Ectodermal cell (in vitro differentiated cells): ENCODE data around the gene TLL2.

Experiments
- H3K27ac ChIP-seq: 2 replicates; pipeline ENCODE4 v1.7.0; 2013; ENCODE audit warnings: mild to moderate bottlenecking, low read depth, low read length; ENCODE audit not compliant: insufficient read depth, poor library complexity, severe bottlenecking
- H3K27me3 ChIP-seq: 2 replicates; pipeline ENCODE4 v1.7.0; 2013; ENCODE audit warnings: mild to moderate bottlenecking, low read length; ENCODE audit not compliant: insufficient read depth, control insufficient read depth, poor library complexity, severe bottlenecking
- H3K36me3 ChIP-seq: one replicate; pipeline ENCODE4 v1.7.0; 2013; ENCODE audit warnings: low read length; ENCODE audit not compliant: control insufficient read depth, insufficient read depth
- H3K4me1 ChIP-seq: one replicate; pipeline ENCODE4 v1.7.0; 2013; ENCODE audit warnings: low read length; ENCODE audit not compliant: control insufficient read depth, insufficient read depth
- H3K4me3 ChIP-seq: 2 replicates; pipeline ENCODE4 v1.7.0; 2013; ENCODE audit warnings: low read depth, low read length, control low read depth; ENCODE audit not compliant: insufficient read depth
- H3K9me3 ChIP-seq: 2 replicates; pipeline ENCODE4 v1.7.0; 2013; ENCODE audit warnings: mild to moderate bottlenecking, low read length, moderate library complexity; ENCODE audit not compliant: control insufficient read depth
- WGBS, 2 experiments: methylation state at CpG; one replicate each; pipeline ENCODE4 v1.1.7; 2013; ENCODE audit warnings: missing lambda C conversion rate in 2 of 2; 5-methylcytosine and 5-hydroxymethylcytosine counted together

Gene TLL2

DNA sequence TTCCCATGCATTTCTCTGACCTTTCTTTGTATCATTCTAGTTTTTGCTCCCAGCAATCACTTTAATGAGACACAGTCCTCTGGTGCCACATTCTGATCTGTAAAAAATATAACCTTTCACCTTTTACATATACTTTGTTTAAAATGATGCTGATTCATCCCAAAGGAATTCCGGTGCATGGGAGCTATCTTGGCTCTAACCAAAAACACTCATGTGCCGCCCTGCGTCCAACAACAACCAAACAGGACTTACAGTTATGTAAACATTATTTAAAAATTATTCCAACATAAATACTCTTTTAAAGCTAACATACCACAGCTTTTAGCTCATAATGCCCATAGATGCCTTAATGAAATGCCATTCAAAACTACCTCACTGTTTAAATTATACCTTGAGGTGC, 147.2 kb downstream of the TLL2 start:
- Histone ChIP-seq H3K27me3 (no peaks in the 10 kb centered on the region), H3K4me1 (peaks cover under 1% of the 10 kb centered on the region), H3K27ac (no peak overlapping the region), H3K4me3 (no peak overlapping the region), H3K36me3 (no peaks in the 10 kb centered on the region), H3K9me3 (no peaks in the 10 kb centered on the region)
- WGBS, 2 experiments, result 97 to 100% methylated on average over 3 of the region's 3 CpGs

DNA sequence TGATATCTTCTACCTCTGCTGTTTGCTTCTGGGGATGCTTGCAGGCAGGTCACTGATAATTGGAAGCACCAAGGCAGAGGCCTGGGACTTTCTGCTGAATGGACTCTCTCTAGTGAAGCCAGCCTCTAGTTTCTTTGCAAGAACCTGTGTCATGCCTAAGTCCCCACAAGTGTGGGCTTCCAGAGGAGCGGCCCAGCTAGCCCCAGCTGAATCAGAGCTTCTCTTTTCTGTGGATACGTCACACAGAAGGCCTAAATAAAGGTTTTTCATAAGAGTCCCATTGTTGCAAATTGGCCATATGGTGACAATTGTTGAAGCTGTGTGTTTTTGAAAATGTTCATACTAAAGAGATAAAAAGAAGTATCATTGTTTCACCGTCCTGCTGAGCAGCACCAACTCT, 148.2 kb downstream of the TLL2 start:
- no peaks in the 10 kb centered on the region for H3K36me3 ChIP-seq
- no peak overlapping the region for H3K27ac ChIP-seq
- no peaks in the 10 kb centered on the region for H3K9me3 ChIP-seq
- WGBS, 2 experiments, result 90 to 97% methylated on average over 2 to 3 of the region's 3 CpGs
- H3K27me3 ChIP-seq, result no peaks in the 10 kb centered on the region
- H3K4me1 ChIP-seq, result no peaks in the 10 kb centered on the region
- H3K4me3 ChIP-seq, result no peak overlapping the region

DNA sequence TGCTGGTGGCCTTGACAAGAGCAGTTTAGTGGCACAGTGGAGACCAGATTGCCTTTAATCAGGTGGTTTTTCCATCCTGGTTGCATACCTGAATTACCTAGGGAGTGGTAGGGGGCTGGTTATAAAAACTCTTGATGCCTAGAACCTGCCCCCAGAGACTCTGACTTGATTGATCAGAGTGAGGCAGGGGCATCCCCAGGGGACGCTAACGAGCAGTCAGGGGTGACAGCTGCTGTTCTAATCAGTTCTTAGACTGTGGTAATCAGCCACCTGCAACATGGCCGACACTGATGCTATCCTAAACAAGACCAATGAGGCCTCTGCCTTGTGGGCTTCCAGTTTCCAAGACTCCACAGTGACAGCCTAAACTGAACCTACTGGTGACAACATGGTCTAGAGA, 153.0 kb downstream of the TLL2 start:
- 90 to 91% methylated on average over 3 of the region's 3 CpGs for WGBS, 2 experiments
- Histone ChIP-seq H3K4me1 (no peaks in the 10 kb centered on the region), H3K27me3 (no peaks in the 10 kb centered on the region), H3K4me3 (no peak overlapping the region), H3K9me3 (no peaks in the 10 kb centered on the region), H3K36me3 (no peaks in the 10 kb centered on the region), H3K27ac (no peak overlapping the region)

DNA sequence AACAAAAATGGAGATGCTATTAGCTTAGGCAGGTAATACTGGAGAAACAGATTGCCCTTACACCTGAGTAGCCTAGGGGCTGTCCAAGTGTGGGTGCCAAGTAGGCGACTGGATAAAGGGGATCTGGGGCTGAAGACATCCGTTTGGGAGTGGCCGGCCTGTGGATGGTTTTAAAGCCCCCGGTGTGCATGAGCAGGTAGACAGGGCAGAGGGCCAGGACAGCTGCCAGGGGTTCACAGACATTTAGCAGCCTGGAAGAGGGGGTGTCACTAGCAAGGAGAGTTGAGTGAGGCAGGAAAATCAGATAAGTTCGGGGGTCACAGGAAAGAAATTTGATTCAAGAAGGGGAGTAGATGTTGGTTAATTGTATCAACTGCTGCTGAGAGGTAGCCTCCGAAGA, 153.4 kb downstream of the TLL2 start:
- no peak overlapping the region for H3K27ac ChIP-seq
- H3K36me3 ChIP-seq, result no peaks in the 10 kb centered on the region
- no peaks in the 10 kb centered on the region for H3K27me3 ChIP-seq
- H3K4me1 ChIP-seq, result no peaks in the 10 kb centered on the region
- no peaks in the 10 kb centered on the region for H3K9me3 ChIP-seq
- no peak overlapping the region for H3K4me3 ChIP-seq
- 95 to 97% methylated on average over 6 of the region's 6 CpGs for WGBS, 2 experiments

DNA sequence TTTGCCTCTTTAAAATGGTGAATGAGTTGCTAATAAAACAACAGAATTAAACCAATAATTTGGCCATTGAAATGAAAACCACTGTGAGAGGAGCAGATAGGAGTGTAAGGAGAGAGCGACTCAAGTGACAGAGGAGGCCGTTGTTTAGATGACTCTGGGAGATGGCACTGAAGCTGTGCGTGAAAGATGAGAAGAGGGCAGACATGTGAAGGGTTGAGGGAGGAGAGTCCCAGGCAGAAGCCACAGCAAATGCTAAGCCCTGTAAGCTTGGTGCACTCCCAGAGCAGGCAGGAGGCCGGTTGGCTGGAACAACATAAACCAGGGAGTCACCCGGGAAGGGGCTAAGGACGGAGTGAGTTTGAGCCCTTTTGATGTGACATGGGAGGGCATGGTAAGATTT, 154.1 kb downstream of the TLL2 start:
- H3K4me3 ChIP-seq, result no peak overlapping the region
- WGBS, 2 experiments, result 92 to 93% methylated on average over 6 of the region's 6 CpGs
- no peaks in the 10 kb centered on the region for H3K4me1 ChIP-seq
- no peaks in the 10 kb centered on the region for H3K27me3 ChIP-seq
- no peaks in the 10 kb centered on the region for H3K9me3 ChIP-seq
- H3K27ac ChIP-seq, result no peak overlapping the region
- no peaks in the 10 kb centered on the region for H3K36me3 ChIP-seq

DNA sequence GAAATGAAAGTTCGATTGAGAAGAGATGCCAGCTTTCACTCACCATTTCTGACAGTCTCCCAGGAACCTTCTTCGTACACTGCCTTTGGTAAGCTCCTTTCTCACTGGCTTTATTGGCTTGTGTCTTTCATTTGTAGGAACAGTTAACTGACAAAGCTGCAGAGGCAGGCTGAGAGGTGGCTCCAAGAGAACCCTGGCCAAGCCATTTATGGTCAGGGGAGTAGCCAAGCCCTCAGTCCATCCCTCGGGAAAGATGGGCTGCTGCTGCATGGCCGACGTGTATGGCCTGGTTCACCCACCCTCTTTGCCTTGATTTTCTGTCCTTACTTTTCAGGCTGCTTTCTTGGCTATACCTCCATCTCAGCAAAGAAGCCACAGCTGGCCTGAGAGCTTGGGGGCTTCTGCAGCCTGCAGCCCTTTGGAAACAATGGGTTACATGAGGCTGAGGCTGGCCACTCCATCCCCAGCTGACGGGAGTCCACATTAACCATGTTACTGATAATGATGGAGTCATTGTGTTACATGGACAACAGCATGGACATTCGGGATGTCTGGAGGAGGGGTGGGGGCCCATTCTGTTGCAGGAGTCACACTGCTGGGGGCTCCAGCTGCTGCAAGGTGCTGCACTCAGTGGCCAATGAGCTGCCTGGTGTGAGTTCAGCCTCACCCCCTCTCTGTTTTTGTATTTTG, 154.7 kb downstream of the TLL2 start, which contains the start of gene OPALIN:
OPALIN (minus strand) TSS at position 152 of the 690 bp plus-strand sequence; CDS start at position 46, 106 bp downstream.
- Histone ChIP-seq H3K9me3 (no peaks in the 10 kb centered on the region), H3K36me3 (no peaks in the 10 kb centered on the region), H3K27me3 (no peaks in the 10 kb centered on the region), H3K4me1 (no peaks in the 10 kb centered on the region), H3K4me3 (no peak within 1 kb of the TSS), H3K27ac (no peak within 1 kb of the TSS)
- 85 to 91% methylated on average over 7 of the region's 7 CpGs for WGBS, 2 experiments

DNA sequence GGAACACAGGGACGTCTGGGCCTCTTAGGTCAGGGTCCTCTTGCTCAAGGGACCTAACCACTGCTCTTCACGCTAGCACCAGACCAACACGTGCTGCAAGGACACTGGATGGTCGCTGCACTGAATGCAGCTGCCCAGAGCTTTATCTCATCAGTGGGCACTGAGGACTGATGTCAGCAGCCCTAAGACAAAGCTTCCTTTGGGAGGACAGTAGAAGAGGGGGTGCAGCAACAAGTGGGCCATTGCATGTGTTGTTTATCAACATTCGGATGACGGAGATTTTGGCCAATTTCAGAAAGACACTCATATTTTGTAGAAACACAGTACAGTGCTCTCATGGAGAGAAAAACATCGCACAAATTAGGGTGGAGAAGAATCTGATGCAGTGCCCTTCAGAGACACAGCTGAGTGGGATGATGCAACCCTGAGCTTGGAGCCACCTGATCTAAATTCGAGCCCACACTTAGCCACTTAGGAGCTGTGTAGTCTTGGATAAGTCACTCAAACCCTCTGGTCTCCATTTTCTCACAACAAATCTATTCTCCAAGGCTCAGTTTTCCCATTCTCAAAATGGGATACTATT, 156.6 kb downstream of the TLL2 start:
- Histone ChIP-seq H3K27ac (no peak overlapping the region), H3K4me1 (no peaks in the 10 kb centered on the region), H3K36me3 (no peaks in the 10 kb centered on the region), H3K4me3 (no peak overlapping the region), H3K27me3 (no peaks in the 10 kb centered on the region), H3K9me3 (no peaks in the 10 kb centered on the region)
- 83% methylated on average over 8 of the region's 8 CpGs for WGBS, 2 experiments

DNA sequence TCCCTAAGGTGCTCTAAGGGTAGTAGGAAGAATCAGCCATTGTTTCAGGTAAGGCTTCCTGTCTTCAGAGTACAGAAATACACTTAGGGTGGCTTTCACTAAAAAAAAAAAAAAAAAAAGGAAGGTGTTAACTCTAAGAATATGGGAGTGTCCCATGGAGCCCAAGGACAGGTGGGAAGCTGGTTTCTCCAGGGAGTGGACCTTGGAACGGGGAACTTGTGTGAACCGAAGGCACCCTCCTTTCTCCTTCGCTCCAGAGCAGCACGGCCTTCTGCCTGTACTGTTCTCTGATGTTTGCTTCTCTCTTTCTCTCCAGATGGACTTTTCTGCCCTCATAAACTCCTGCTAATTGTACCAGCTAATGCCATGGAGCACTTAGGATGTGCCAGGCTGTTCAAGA, 161.1 kb downstream of the TLL2 start:
- no peaks in the 10 kb centered on the region for H3K4me1 ChIP-seq
- H3K9me3 ChIP-seq, result no peaks in the 10 kb centered on the region
- H3K27me3 ChIP-seq, result no peaks in the 10 kb centered on the region
- no peaks in the 10 kb centered on the region for H3K36me3 ChIP-seq
- H3K4me3 ChIP-seq, result no peak overlapping the region
- no peak overlapping the region for H3K27ac ChIP-seq
- WGBS, 2 experiments, result 68 to 74% methylated on average over 4 of the region's 4 CpGs

DNA sequence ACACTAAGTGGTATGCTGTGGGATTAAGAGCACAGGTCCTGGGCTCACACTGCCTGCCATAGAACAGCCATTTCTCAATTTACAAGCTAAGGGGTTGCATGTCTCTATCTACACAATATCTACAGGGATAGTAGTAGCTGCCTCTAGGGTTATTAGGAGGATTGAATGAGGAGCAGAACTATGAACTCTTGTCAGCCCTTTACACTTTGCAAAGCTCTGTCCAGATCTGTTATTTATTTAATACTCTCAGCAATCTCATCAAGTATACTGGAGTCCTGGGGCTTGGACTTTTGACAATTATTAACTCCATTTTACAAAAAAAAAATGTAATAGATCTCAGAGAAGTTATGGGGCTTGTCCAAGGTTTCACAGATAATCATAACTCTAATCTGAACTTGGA, 161.7 kb downstream of the TLL2 start:
- H3K4me1 ChIP-seq, result no peaks in the 10 kb centered on the region
- H3K9me3 ChIP-seq, result peaks cover 2% of the 10 kb centered on the region
- no peak overlapping the region for H3K27ac ChIP-seq
- H3K4me3 ChIP-seq, result no peak overlapping the region
- no peaks in the 10 kb centered on the region for H3K36me3 ChIP-seq
- H3K27me3 ChIP-seq, result no peaks in the 10 kb centered on the region

DNA sequence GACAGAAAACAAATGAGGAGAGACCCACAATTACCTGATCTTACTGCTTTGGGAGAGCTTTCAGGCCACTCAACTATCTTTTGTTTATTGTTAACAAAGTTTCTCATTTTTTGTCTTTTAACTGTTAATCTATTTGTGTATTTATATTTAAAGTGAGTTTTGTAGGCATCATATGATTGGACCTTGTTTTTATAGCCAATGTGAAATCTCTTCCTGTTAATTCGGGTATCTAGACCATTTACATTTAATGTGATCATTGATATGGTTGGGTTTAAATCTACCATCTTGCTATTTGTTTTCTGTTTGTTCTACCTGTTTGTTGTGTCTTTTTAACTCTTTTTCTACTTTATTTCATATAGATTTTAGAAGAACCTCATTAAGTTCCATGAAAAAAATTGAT, 167.4 kb downstream of the TLL2 start:
- H3K9me3 ChIP-seq, result peaks cover 4% of the 10 kb centered on the region
- H3K27me3 ChIP-seq, result no peaks in the 10 kb centered on the region
- H3K4me3 ChIP-seq, result no peak overlapping the region
- no peaks in the 10 kb centered on the region for H3K4me1 ChIP-seq
- no peak overlapping the region for H3K27ac ChIP-seq
- 100% methylated on average over 1 of the region's 1 CpG; no CpG with 5 or more reads in 1 of the 2 experiments for WGBS, 2 experiments
- H3K36me3 ChIP-seq, result no peaks in the 10 kb centered on the region
